Upper lobe of left lung (tissue), 6 donors: Measurements from ENCODE around the gene VSTM2B. TPM values are rescaled to one million over a fixed set of nuclear protein-coding genes. Genes with fewer than 3 reads are reported as not detected.

Source experiments
- ATAC-seq, 2 donors: fragments of 200-7000 bp; cut with Tn5 transposase; one replicate each; pipeline ENCODE4 v1.9.1; 2022; ENCODE audit warnings: mild to moderate bottlenecking in 2 of 2, moderate library complexity in 2 of 2; ENCODE audit not compliant: low FRiP score in 2 of 2
- DNase-seq, 2 donors: peaks; one replicate each; pipeline ENCODE4 v3.0.0-alpha.2; 2019 to 2020
- H3K27ac ChIP-seq, 4 donors: fragments of 200-600 bp; sonication (generic); one replicate each; pipeline ENCODE4 v1.5.1; 2016 to 2019
- H3K27me3 ChIP-seq, 4 donors: fragments of 200-600 bp; sonication (generic); one replicate each; pipeline ENCODE4 v1.5.1; 2017 to 2019
- H3K36me3 ChIP-seq, 4 donors: fragments of 200-600 bp; sonication (generic); one replicate each; pipeline ENCODE4 v1.5.1; 2016 to 2019
- H3K4me1 ChIP-seq, 4 donors: fragments of 200-600 bp; sonication (generic); one replicate each; pipeline ENCODE4 v1.5.1; 2018 to 2019
- H3K4me3 ChIP-seq, 4 donors: fragments of 200-600 bp; sonication (generic); one replicate each; pipeline ENCODE4 v1.5.1; 2017 to 2019; ENCODE audit warnings: mild to moderate bottlenecking in 2 of 4, moderate library complexity in 1 of 4
- H3K9me3 ChIP-seq, 4 donors: fragments of 200-600 bp; sonication (generic); one replicate each; pipeline ENCODE4 v1.5.1; 2018 to 2019
- EP300 ChIP-seq, 4 donors: sonication (generic); formaldehyde crosslinking; IDR thresholded peaks; one replicate each; pipeline ENCODE4 v1.5.1; 2017; ENCODE audit warnings: antibody characterized with exemption in 4 of 4, control low read depth in 2 of 4
- POLR2A ChIP-seq, 4 donors: fragments of 450-650 bp; IDR thresholded peaks; one replicate each; pipeline ENCODE4 v1.5.1; 2016 to 2017; ENCODE audit warnings: antibody characterized with exemption in 4 of 4, mild to moderate bottlenecking in 2 of 4
- POLR2AphosphoS5 ChIP-seq, 2 donors: sonication (generic); formaldehyde crosslinking; IDR thresholded peaks; one replicate each; pipeline ENCODE4 v1.5.1; 2017; ENCODE audit warnings: antibody characterized with exemption in 2 of 2
- WGBS, 2 donors: methylation state at CpG; one replicate each; pipeline ENCODE4 v1.1.5; 2017 to 2018; 5-methylcytosine and 5-hydroxymethylcytosine counted together
- total RNA-seq, 6 donors: library from RNA; depleted of rRNA in 4 of 6; stranded (reverse); fragments of >200 nt in 4 of 6; gene quantifications; one replicate each; pipeline versions ENCODE4 v1.1.0 to v1.2.1, GENCODE V29; 2016 to 2021
- TF ChIP-seq, protein P1 (sequence below), 6 experiments: fragments of 450-650 bp in 4 of 6; fragments of 200-600 bp in 2 of 6; sonication (generic) in 2 of 6; IDR thresholded peaks; one replicate each; pipeline ENCODE4 v1.5.1; 2016 to 2019; ENCODE audit warnings: antibody characterized with exemption in 6 of 6
- donor health status: DM: no; HTN: no; CAD: no; lungs with moderate emphysema.
- donor health status: DM: no; HTN: yes; CAD: no; lungs with severe emphysema.

VSTM2B gene
- total RNA-seq, 6 donors from 2014 or later: not detected

DNA sequence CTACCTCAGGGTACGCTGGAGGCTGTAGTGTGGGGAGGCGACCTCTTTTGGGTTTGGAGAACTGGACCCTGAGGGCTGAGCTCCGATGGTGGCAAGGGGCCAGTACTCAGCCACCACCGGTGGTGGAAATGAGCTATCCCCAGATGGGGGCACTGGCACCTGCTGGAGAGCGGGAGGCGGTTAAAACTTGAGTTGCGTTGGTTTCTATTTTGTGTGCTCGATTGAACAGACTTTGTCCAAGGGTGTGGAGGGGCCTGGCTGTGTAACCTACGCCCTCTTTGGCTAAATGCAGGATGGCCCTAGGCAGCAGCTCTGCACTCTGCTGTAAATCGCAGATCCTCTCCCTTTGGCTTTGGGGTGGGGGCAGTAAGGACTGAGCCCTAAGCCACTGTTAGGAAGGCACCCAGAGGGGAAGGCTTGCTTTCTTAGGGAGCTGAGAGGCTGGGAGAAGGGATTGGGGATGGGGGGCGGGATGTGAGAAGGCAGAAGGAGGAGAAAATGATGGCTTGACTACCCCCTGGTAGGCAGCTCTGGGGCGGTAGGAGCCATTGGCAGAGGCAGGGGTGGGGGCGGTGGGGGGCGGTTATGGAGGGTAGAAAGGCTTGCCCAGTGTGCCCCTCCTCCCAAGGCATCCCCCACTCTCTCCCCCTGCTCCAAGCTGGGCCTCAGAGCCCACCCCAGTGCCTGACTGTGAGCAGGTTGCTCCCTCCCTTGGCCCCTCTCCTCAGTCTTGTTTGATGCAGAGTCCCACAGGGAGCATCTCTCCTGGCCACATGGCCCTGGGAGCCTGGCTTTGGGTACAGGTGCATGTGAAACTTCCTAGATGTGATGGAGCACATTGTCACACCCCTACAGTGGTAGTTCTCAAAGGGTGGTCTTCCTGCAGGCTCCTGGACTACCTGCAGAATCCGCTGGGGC lies 5.0 kb downstream of the VSTM2B start:
- Histone ChIP-seq H3K4me1 (peaks cover 21 to 45% (median 25%) of the 10 kb centered on the region in 4 donors), H3K27me3 (peaks cover 0 to 56% (median 31%) of the 10 kb centered on the region in 4 donors), H3K9me3 (no peaks in the 10 kb centered on the region), H3K27ac (no peak overlapping the region), H3K36me3 (no peaks in the 10 kb centered on the region), H3K4me3 (no peak overlapping the region)
- TF ChIP-seq POLR2A (IDR thresholded peaks at IDR 0.05) (no peak), POLR2AphosphoS5 (IDR thresholded peaks at IDR 0.05) (no peak), EP300 (IDR thresholded peaks at IDR 0.05) (no peak)
- TF ChIP-seq, protein P1, sequence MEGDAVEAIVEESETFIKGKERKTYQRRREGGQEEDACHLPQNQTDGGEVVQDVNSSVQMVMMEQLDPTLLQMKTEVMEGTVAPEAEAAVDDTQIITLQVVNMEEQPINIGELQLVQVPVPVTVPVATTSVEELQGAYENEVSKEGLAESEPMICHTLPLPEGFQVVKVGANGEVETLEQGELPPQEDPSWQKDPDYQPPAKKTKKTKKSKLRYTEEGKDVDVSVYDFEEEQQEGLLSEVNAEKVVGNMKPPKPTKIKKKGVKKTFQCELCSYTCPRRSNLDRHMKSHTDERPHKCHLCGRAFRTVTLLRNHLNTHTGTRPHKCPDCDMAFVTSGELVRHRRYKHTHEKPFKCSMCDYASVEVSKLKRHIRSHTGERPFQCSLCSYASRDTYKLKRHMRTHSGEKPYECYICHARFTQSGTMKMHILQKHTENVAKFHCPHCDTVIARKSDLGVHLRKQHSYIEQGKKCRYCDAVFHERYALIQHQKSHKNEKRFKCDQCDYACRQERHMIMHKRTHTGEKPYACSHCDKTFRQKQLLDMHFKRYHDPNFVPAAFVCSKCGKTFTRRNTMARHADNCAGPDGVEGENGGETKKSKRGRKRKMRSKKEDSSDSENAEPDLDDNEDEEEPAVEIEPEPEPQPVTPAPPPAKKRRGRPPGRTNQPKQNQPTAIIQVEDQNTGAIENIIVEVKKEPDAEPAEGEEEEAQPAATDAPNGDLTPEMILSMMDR (IDR thresholded peaks at IDR 0.05): no peak
- WGBS, 2 donors: 14 to 31% methylated on average over 9 to 14 of the region's 15 CpGs
- DNase-seq: peak in 1 of 2 donors; percentile 7
- no peak for ATAC-seq

DNA sequence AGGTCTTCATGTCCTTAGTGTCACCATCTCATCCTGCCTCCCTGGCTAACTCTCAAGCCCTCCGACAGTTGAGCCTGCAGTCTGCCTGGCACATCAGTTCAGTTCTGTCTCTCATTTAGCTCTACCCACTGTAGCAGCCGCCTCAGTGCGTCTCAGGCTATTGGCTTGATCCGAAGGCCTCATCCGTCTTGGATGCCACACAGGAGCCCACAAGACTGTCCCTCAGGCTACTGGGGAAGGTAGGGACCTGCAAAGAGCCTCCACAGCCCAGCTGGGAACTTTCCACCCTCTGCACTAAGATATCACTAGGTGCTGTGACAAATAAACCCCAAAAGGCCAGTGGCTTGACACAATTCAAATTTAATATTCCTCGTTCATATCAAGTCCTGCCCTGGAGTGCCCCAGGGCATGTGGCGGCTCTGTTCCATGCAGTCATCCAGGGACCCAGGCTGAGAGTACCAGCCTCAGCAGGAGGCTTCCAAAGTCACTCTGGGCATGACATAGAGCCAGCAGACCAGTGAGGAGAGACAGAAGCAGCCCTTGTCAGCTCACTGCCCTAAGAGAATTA lies 5.7 kb downstream of the VSTM2B start:
- WGBS, 2 donors: 65 to 84% methylated on average over 7 of the region's 7 CpGs
- Histone ChIP-seq H3K27me3 (peaks cover 0 to 48% (median 27%) of the 10 kb centered on the region in 4 donors), H3K9me3 (no peaks in the 10 kb centered on the region), H3K4me3 (no peak overlapping the region), H3K27ac (no peak overlapping the region), H3K4me1 (peaks cover 15 to 38% (median 20%) of the 10 kb centered on the region in 4 donors), H3K36me3 (no peaks in the 10 kb centered on the region)
- TF ChIP-seq, protein P1 (IDR thresholded peaks at IDR 0.05): no peak
- no peak for TF ChIP-seq POLR2A (IDR thresholded peaks at IDR 0.05)
- no peak for TF ChIP-seq POLR2AphosphoS5 (IDR thresholded peaks at IDR 0.05)
- no peak for TF ChIP-seq EP300 (IDR thresholded peaks at IDR 0.05)
- DNase-seq (peak in 1 of 2 donors; percentile 14), ATAC-seq (no peak)

DNA sequence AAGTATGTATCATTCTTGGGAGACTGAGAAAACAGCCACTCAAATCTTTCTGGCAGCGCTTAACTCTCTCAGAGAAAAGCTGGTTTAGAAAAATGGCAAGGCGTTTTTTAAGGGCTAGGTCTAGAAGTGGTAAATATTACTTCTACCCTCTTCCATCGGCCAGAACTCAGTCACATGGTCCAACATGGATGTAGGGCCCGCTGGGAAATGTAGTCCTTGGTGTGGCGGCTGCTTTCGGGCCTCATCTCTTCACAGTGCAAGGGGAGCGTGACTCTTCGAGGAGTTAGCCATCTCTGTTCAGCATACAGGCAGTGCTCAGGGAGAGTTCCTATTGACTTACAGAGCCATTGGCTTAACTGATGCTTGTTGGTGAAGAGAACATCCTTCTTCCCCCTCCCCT lies 6.3 kb downstream of the VSTM2B start:
- Histone ChIP-seq H3K27me3 (peaks cover 0 to 43% (median 24%) of the 10 kb centered on the region in 4 donors), H3K9me3 (no peaks in the 10 kb centered on the region), H3K27ac (no peak overlapping the region), H3K4me3 (no peak overlapping the region), H3K4me1 (peaks cover 10 to 32% (median 14%) of the 10 kb centered on the region in 4 donors), H3K36me3 (no peaks in the 10 kb centered on the region)
- WGBS, 2 donors: 59 to 66% methylated on average over 5 to 8 of the region's 8 CpGs
- DNase-seq (peak in 1 of 2 donors; percentile 3), ATAC-seq (no peak)
- TF ChIP-seq EP300 (IDR thresholded peaks at IDR 0.05): no peak
- TF ChIP-seq, protein P1 (IDR thresholded peaks at IDR 0.05): no peak
- TF ChIP-seq POLR2AphosphoS5 (IDR thresholded peaks at IDR 0.05): no peak
- TF ChIP-seq POLR2A (IDR thresholded peaks at IDR 0.05): no peak

DNA sequence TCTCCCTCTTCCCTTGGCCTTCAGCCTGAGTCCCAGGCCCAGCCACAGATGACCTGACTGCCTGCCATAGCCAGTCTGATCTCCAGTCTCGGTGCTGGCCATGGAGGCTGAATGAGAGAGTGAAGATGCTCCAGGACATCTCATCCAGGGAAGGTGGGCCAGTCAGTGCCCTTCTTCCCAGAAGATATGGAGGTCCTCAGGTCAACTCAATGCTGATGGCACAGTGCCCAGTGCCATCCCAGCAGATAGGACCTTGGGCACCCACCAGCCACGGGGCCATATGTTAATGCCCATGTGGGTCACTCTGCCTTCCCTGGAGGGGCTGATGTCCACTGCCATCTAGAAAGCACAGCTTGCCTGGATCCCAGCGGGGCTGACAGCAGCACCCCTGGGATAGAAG lies 7.2 kb downstream of the VSTM2B start:
- 66% methylated on average over 2 of the region's 3 CpGs; no CpG with 5 or more reads in 1 of the 2 donors for WGBS, 2 donors
- TF ChIP-seq, protein P1 (IDR thresholded peaks at IDR 0.05): no peak
- TF ChIP-seq POLR2AphosphoS5 (IDR thresholded peaks at IDR 0.05) (no peak), POLR2A (IDR thresholded peaks at IDR 0.05) (no peak), EP300 (IDR thresholded peaks at IDR 0.05) (no peak)
- DNase-seq (peak in 1 of 2 donors; percentile 17), ATAC-seq (no peak)
- no peaks in the 10 kb centered on the region for H3K9me3 ChIP-seq
- no peak overlapping the region for H3K27ac ChIP-seq
- H3K36me3 ChIP-seq: no peaks in the 10 kb centered on the region
- H3K4me3 ChIP-seq: no peak overlapping the region
- H3K27me3 ChIP-seq: peaks cover 0 to 34% (median 17%) of the 10 kb centered on the region in 4 donors
- H3K4me1 ChIP-seq: peaks cover 9 to 24% (median 12%) of the 10 kb centered on the region in 4 donors
